IMR-90 (cell line): Measurements from ENCODE around the gene BRF1. TPM values are rescaled to one million over a fixed set of nuclear protein-coding genes. Genes with fewer than 3 reads are reported as not detected.

ENCODE experiments used
- ATAC-seq: fragments of 200-7000 bp; cut with Tn5 transposase; 2 replicates; pipeline ENCODE4 v1.9.1; 2020; ENCODE audit warnings: low read depth, mild to moderate bottlenecking, moderate library complexity
- BruUV-seq: library from RNA; stranded (reverse); fragments of 400-500 nt; replicated peaks from 2 replicates; lab custom pipeline; 2021; lab: Mats Ljungman, UMichigan
- CTCF ChIA-PET: fragments of 300-600 bp; formaldehyde crosslinking; extraction: SDS; loops from one replicate; lab custom pipeline; 2021; ENCODE audit warnings: antibody characterized with exemption; lab: Yijun Ruan, JAX
- POLR2A ChIA-PET: fragments of 300-600 bp; sonication (Branson Sonifier 250); formaldehyde crosslinking; loops from one replicate; lab custom pipeline; 2022; ENCODE audit warnings: antibody characterized with exemption; ENCODE audit not compliant: unreplicated experiment; lab: Charles Lee
- DNase-seq: peaks from one replicate; pipeline ENCODE4 v3.0.0; 2013
- H2AFZ ChIP-seq: replicated peaks from 2 replicates; pipeline ENCODE3; 2013; ENCODE audit warnings: low read length, mild to moderate bottlenecking; ENCODE audit not compliant: poor library complexity
- H2AK5ac ChIP-seq: 2 replicates; pipeline ENCODE4 v1.6.1; 2013; ENCODE audit warnings: low read depth, low read length, inconsistent platforms
- H2AK9ac ChIP-seq: replicated peaks from 2 replicates; pipeline ENCODE3; 2013; ENCODE audit warnings: mild to moderate bottlenecking, low read depth, low read length, moderate library complexity; ENCODE audit not compliant: poor library complexity
- H2BK120ac ChIP-seq: 2 replicates; pipeline ENCODE4 v1.6.1; 2013; ENCODE audit warnings: low read depth, low read length, inconsistent platforms
- H2BK15ac ChIP-seq: 3 replicates; pipeline ENCODE4 v1.6.1; 2013; ENCODE audit warnings: low read depth, low read length, inconsistent platforms
- H2BK20ac ChIP-seq: 2 replicates; pipeline ENCODE4 v1.6.1; 2013; ENCODE audit warnings: low read depth, mild to moderate bottlenecking, inconsistent platforms, low read length, moderate library complexity
- H2BK5ac ChIP-seq: 2 replicates; pipeline ENCODE4 v1.6.1; 2013; ENCODE audit warnings: mild to moderate bottlenecking, low read depth, low read length, inconsistent platforms; ENCODE audit not compliant: poor library complexity, severe bottlenecking
- H3K14ac ChIP-seq: replicated peaks from 2 replicates; pipeline ENCODE4 v1.6.1; 2013; ENCODE audit warnings: low read depth, low read length, inconsistent platforms
- H3K18ac ChIP-seq: 2 replicates; pipeline ENCODE4 v1.6.1; 2013; ENCODE audit warnings: low read depth, low read length, control low read depth
- H3K23ac ChIP-seq: 2 replicates; pipeline ENCODE4 v1.6.1; 2013; ENCODE audit warnings: low read depth, low read length, inconsistent platforms
- H3K27ac ChIP-seq: 2 replicates; pipeline ENCODE4 v1.5.1; 2013; ENCODE audit warnings: mild to moderate bottlenecking, control low read depth, low read length; ENCODE audit not compliant: insufficient read depth
- H3K27me3 ChIP-seq: 2 replicates; pipeline ENCODE4 v1.6.1; 2013; ENCODE audit warnings: low read length; ENCODE audit not compliant: control insufficient read depth, insufficient read depth
- H3K36me3 ChIP-seq: 2 replicates; pipeline ENCODE4 v1.6.1; 2013; ENCODE audit warnings: low read length, mixed read lengths; ENCODE audit not compliant: control insufficient read depth, insufficient read depth
- H3K4ac ChIP-seq: 2 replicates; pipeline ENCODE4 v1.6.1; 2013; ENCODE audit warnings: low read depth, low read length, inconsistent platforms
- H3K4me1 ChIP-seq: 2 replicates; pipeline ENCODE4 v1.6.1; 2013; ENCODE audit warnings: low read length, mixed read lengths; ENCODE audit not compliant: control insufficient read depth, insufficient read depth
- H3K4me2 ChIP-seq: 2 replicates; pipeline ENCODE4 v1.6.1; 2013; ENCODE audit warnings: low read depth, mild to moderate bottlenecking, control low read depth, low read length, moderate library complexity
- H3K4me3 ChIP-seq: 2 replicates; pipeline ENCODE4 v1.5.1; 2013; ENCODE audit warnings: low read depth, mild to moderate bottlenecking, control low read depth, low read length, moderate library complexity; ENCODE audit not compliant: insufficient read depth
- H3K56ac ChIP-seq: 2 replicates; pipeline ENCODE4 v1.6.1; 2013; ENCODE audit warnings: low read length, inconsistent platforms; ENCODE audit not compliant: insufficient read depth; ENCODE audit errors: extremely low read depth
- H3K79me1 ChIP-seq, 2 experiments: 2 replicates each; pipeline ENCODE4 v1.6.1; 2013; ENCODE audit warnings: low read length in 2 of 2, inconsistent platforms in 1 of 2, low read depth in 1 of 2
- H3K9ac ChIP-seq: 2 replicates; pipeline ENCODE4 v1.6.1; 2013; ENCODE audit warnings: low read depth, low read length, control low read depth
- H3K9me1 ChIP-seq: 2 replicates; pipeline ENCODE4 v1.6.1; 2013; ENCODE audit warnings: low read length, inconsistent platforms; ENCODE audit not compliant: insufficient read depth
- H3K9me3 ChIP-seq: 2 replicates; pipeline ENCODE4 v1.6.1; 2013; ENCODE audit warnings: low read length; ENCODE audit not compliant: control insufficient read depth, insufficient read depth
- H4K20me1 ChIP-seq: 2 replicates; pipeline ENCODE4 v1.6.1; 2013; ENCODE audit warnings: low read length, inconsistent platforms; ENCODE audit not compliant: insufficient read depth
- H4K5ac ChIP-seq: 2 replicates; pipeline ENCODE4 v1.6.1; 2013; ENCODE audit warnings: mild to moderate bottlenecking, low read depth, low read length, control low read depth
- H4K8ac ChIP-seq, 2 experiments: 2 replicates each; pipeline ENCODE4 v1.6.1; 2013; ENCODE audit warnings: low read depth in 2 of 2, low read length in 2 of 2, control low read depth in 1 of 2, inconsistent platforms in 1 of 2
- H4K91ac ChIP-seq: 2 replicates; pipeline ENCODE4 v1.6.1; 2013; ENCODE audit warnings: low read depth, low read length, inconsistent platforms; ENCODE audit not compliant: insufficient read depth
- ELK1 ChIP-seq: fragments of 150-350 bp; IDR thresholded peaks from 2 replicates; pipeline ENCODE4 v1.6.1; 2016; ENCODE audit warnings: low read depth, mild to moderate bottlenecking, low read length, moderate library complexity, borderline replicate concordance
- MAFK ChIP-seq: IDR thresholded peaks from 2 replicates; pipeline ENCODE4 v1.6.1; 2012; ENCODE audit warnings: low read depth, low read length, improper control_type of control experiment
- MAZ ChIP-seq: IDR thresholded peaks from 2 replicates; pipeline ENCODE4 v1.6.1; 2012; ENCODE audit warnings: low read depth, mild to moderate bottlenecking, low read length, improper control_type of control experiment, moderate library complexity, borderline replicate concordance
- RCOR1 ChIP-seq: IDR thresholded peaks from 2 replicates; pipeline ENCODE4 v1.6.1; 2012; ENCODE audit warnings: mild to moderate bottlenecking, low read length, improper control_type of control experiment; ENCODE audit not compliant: insufficient replicate concordance
- RFX5 ChIP-seq: IDR thresholded peaks from 2 replicates; pipeline ENCODE4 v1.8.0; 2012; ENCODE audit warnings: low read depth, mild to moderate bottlenecking, low read length, moderate library complexity
- SMC3 ChIP-seq: fragments of 150-350 bp; IDR thresholded peaks from 2 replicates; pipeline ENCODE4 v1.6.1; 2016; ENCODE audit warnings: low read depth, mild to moderate bottlenecking, antibody characterized with exemption, low read length, moderate library complexity
- WGBS, 2 experiments: methylation state at CpG; one replicate each; pipeline versions ENCODE4 v1.1.5 to v1.1.7; 2013; ENCODE audit warnings: missing lambda C conversion rate in 2 of 2; ENCODE audit not compliant: insufficient read length in 1 of 2; ENCODE audit errors: extremely low coverage in 2 of 2; 5-methylcytosine and 5-hydroxymethylcytosine counted together
- dilution Hi-C: fragments of 300-500 bp; cut with HindIII; formaldehyde crosslinking; loops from one replicate; pipeline ENCODE4 v1.14.3; 2018; ENCODE audit warnings: low sequenced_read_pairs; ENCODE audit not compliant: unreplicated experiment
- in situ Hi-C: fragments of 300-500 bp; cut with MboI; formaldehyde crosslinking; loops from 3 replicates; pipeline ENCODE4 v1.14.3; 2019; ENCODE audit warnings: low sequenced_read_pairs, inconsistent platforms, mixed read lengths
- intact Hi-C: fragments of 100-400 bp; cut with micrococcal nuclease; formaldehyde crosslinking; loops from 2 replicates; pipeline ENCODE4 v1.10.0; 2022
- polyA plus RNA-seq, 3 experiments: library from polyadenylated mRNA; depleted of rRNA; stranded (reverse); fragments of >200 nt; gene quantifications; 2 replicates each; pipeline ENCODE4 v1.2.3, GENCODE V29; 2012; ENCODE audit warnings: low replicate concordance in 1 of 3
- total RNA-seq: library from RNA; depleted of rRNA; stranded (reverse); fragments of >200 nt; gene quantifications from 2 replicates; pipeline ENCODE4 v1.2.3, GENCODE V29; 2012

Gene BRF1
- total and polyA plus RNA-seq, 2 of the 4 experiments (the other 2 are of a cell fraction) = 12.4 to 16.7 TPM

GRCh38 chr14:105211758-105212089 lies 89.1 kb downstream of the BRF1 start:
- no peak overlapping the region for H3K9ac ChIP-seq
- POLR2A ChIA-PET = no interaction called here
- peaks cover 25% of the 10 kb centered on the region for H3K36me3 ChIP-seq
- no peak overlapping the region for H2AK5ac ChIP-seq
- H3K4ac ChIP-seq = no peak overlapping the region
- peaks cover 14% of the 10 kb centered on the region for H4K20me1 ChIP-seq
- H3K14ac ChIP-seq = no peak overlapping the region
- no peak for DNase-seq
- no peak overlapping the region for H4K91ac ChIP-seq
- no peak overlapping the region for H2AK9ac ChIP-seq
- no peak overlapping the region for H3K4me2 ChIP-seq
- no peak overlapping the region for H2AFZ ChIP-seq
- intact Hi-C loops (no loop called here), dilution Hi-C loops (no loop called here), in situ Hi-C loops (no loop called here)
- H3K23ac ChIP-seq = no peak overlapping the region
- H2BK20ac ChIP-seq = no peak overlapping the region
- H3K4me3 ChIP-seq = no peak overlapping the region
- H2BK15ac ChIP-seq = no peak overlapping the region
- H4K8ac ChIP-seq = no peak overlapping the region
- no peak overlapping the region for H2BK120ac ChIP-seq
- H3K4me1 ChIP-seq = no peaks in the 10 kb centered on the region
- no peaks in the 10 kb centered on the region for H3K9me3 ChIP-seq
- WGBS, 2 experiments = 96% methylated on average over 5 of the region's 9 CpGs; no CpG with 5 or more reads in 1 of the 2 experiments
- H3K56ac ChIP-seq = no peak overlapping the region
- H3K79me1 ChIP-seq = peaks cover 9 to 14% of the 10 kb centered on the region in 2 experiments; a peak in 3 of 4 replicates
- CTCF ChIA-PET = no interaction called here
- no peak overlapping the region for H3K18ac ChIP-seq
- no peaks in the 10 kb centered on the region for H3K27me3 ChIP-seq
- no TSS peak for BruUV-seq
- no peak overlapping the region for H2BK5ac ChIP-seq
- no peak overlapping the region for H3K27ac ChIP-seq
- ATAC-seq = no peak
- H3K9me1 ChIP-seq = peaks cover 10% of the 10 kb centered on the region
- TF ChIP-seq SMC3 (no peak), RCOR1 (no peak), ELK1 (no peak), MAZ (no peak), MAFK (no peak), RFX5 (no peak)
- H4K5ac ChIP-seq = no peak overlapping the region
